Natural killer cell (primary cell): Measurements from ENCODE around the gene SLC66A1. TPM values are rescaled to one million over a fixed set of nuclear protein-coding genes. Genes with fewer than 3 reads are reported as not detected.

Source experiments
- ATAC-seq, 3 donors: fragments of 150-1000 bp in 2 of 3; fragments of 200-7000 bp in 1 of 3; cut with Tn5 transposase; 1 replicate in 1 of 3; 2 replicates in 2 of 3; pipeline ENCODE4 v1.10.0; 2021; ENCODE audit warnings: mild to moderate bottlenecking in 2 of 3, moderate library complexity in 2 of 3
- DNase-seq, 2 donors: peaks; one replicate each; pipeline versions ENCODE4 v3.0.0 to v3.0.0-alpha.2; 2013 to 2021; ENCODE audit warnings: mixed read lengths in 1 of 2
- H3K27ac ChIP-seq: one replicate; pipeline ENCODE4 v1.5.1; 2013; ENCODE audit warnings: mild to moderate bottlenecking, low read length
- H3K27me3 ChIP-seq: one replicate; pipeline ENCODE4 v1.6.1; 2013; ENCODE audit warnings: low read length; ENCODE audit not compliant: control insufficient read depth, insufficient read depth
- H3K36me3 ChIP-seq: one replicate; pipeline ENCODE4 v1.6.1; 2013; ENCODE audit warnings: low read length; ENCODE audit not compliant: control insufficient read depth, insufficient read depth
- H3K4me1 ChIP-seq: one replicate; pipeline ENCODE4 v1.6.1; 2013; ENCODE audit warnings: low read length; ENCODE audit not compliant: control insufficient read depth, insufficient read depth
- H3K4me3 ChIP-seq: one replicate; pipeline ENCODE4 v1.5.1; 2013; ENCODE audit warnings: low read length
- H3K9me3 ChIP-seq: one replicate; pipeline ENCODE4 v1.6.1; 2013; ENCODE audit warnings: low read length; ENCODE audit not compliant: control insufficient read depth, insufficient read depth
- H3K27ac Mint-ChIP-seq, 2 donors: one replicate each; pipeline ENCODE4 v1.8.0; 2022; ENCODE audit warnings: mild to moderate bottlenecking in 2 of 2, mixed read lengths in 2 of 2, moderate library complexity in 1 of 2
- H3K27me3 Mint-ChIP-seq, 2 donors: one replicate each; pipeline ENCODE4 v1.8.0; 2022; ENCODE audit warnings: low read depth in 2 of 2, mixed read lengths in 2 of 2
- H3K36me3 Mint-ChIP-seq: one replicate; pipeline ENCODE4 v1.8.0; 2022; ENCODE audit warnings: mixed read lengths
- H3K4me1 Mint-ChIP-seq, 2 donors: one replicate each; pipeline ENCODE4 v1.8.0; 2022; ENCODE audit warnings: mixed read lengths in 2 of 2
- H3K4me3 Mint-ChIP-seq: one replicate; pipeline ENCODE4 v1.8.0; 2022; ENCODE audit warnings: mild to moderate bottlenecking, moderate library complexity, mixed read lengths
- H3K9me3 Mint-ChIP-seq, 2 donors: one replicate each; pipeline ENCODE4 v1.8.0; 2022; ENCODE audit warnings: mixed read lengths in 2 of 2
- CTCF ChIP-seq: fragments of 200-600 bp; IDR thresholded peaks from one replicate; pipeline ENCODE4 v1.8.0; 2022; ENCODE audit warnings: antibody characterized with exemption
- WGBS: methylation state at CpG from one replicate; pipeline ENCODE4 v1.1.7; 2013; ENCODE audit warnings: missing lambda C conversion rate; ENCODE audit not compliant: insufficient coverage; 5-methylcytosine and 5-hydroxymethylcytosine counted together
- intact Hi-C: fragments of 100-400 bp; cut with micrococcal nuclease; formaldehyde crosslinking; loops from one replicate; pipeline ENCODE4 v1.14.2; 2022
- total RNA-seq, 4 donors: library from RNA; stranded (reverse); fragments of 120-200 nt in 1 of 4; gene quantifications; one replicate each; pipeline versions ENCODE4 v1.2.3 to v1.2.4, GENCODE V29; 2013 to 2022

The SLC66A1 gene
- total RNA-seq, 3 donors from 2014 or later (not counting 1 experiment from before 2014, with no cell fraction given) = 5.8 to 8.5 (median 7.6) TPM

DNA sequence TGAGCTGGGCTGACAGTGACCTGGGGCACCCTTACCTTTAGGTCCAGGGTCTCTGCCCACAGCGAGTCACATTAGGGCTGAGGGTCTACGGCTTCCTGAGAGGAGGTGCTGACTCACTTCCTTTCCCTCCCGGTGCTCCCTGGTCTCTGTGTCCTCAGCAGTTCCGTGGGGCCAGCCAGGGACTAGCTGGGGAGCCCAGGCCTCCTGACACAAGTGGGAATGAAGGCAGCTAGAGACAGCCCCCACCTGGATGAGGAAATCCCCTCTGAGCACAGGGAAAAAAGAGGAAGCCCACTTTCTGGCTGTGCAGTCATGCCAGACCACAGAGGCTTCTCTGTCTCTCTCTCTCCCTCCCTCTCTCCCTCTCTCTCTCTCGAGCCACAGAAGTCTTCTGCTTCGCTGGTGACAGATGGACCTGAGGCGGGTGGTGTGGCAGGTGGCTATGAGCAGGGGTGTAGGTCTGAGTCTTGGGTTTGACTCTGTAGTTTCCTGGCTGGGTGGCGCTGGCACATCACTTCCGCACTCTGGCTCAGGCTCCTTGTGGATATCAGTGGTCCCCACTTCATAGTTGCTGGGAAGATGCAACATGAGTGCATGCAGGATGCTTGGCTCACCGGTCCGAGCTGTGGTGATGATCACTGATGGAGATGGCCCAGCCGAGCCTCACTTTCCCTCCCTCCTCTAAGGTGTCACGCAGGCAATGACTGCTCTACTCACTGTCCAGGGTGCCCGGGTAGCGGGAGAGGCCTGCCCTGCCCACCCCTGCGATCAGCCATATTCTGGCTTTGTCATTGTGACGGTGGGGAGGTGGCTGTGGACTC is 3.5 kb downstream of the SLC66A1 start:
- peak in 1 of 2 donors; percentile 6 for DNase-seq
- no peak overlapping the region for H3K4me3 ChIP-seq
- ATAC-seq = no peak
- peak overlapping the region in 1 of 2 donors; percentile 35 for H3K27ac Mint-ChIP-seq
- no peaks in the 10 kb centered on the region for H3K36me3 Mint-ChIP-seq
- H3K36me3 ChIP-seq = peaks cover 4% of the 10 kb centered on the region
- no peaks in the 10 kb centered on the region for H3K27me3 Mint-ChIP-seq
- peak overlapping the region; percentile 43 for H3K27ac ChIP-seq
- no peaks in the 10 kb centered on the region for H3K27me3 ChIP-seq
- no peak for TF ChIP-seq CTCF
- peaks cover 23 to 36% of the 10 kb centered on the region in 2 donors for H3K4me1 Mint-ChIP-seq
- H3K4me3 Mint-ChIP-seq = no peak overlapping the region
- intact Hi-C loops = loop anchor here (10.0 kb wide), 1 partner anchor 169 kb away; the partner anchor contains the start of gene CAPZB
- WGBS = 41% methylated on average over 16 of the region's 17 CpGs
- peaks cover 50% of the 10 kb centered on the region for H3K4me1 ChIP-seq
- no peaks in the 10 kb centered on the region for H3K9me3 ChIP-seq
- no peaks in the 10 kb centered on the region for H3K9me3 Mint-ChIP-seq

GRCh38 chr1:19317126-19317910 is 5.2 kb downstream of the SLC66A1 start:
- 92% methylated on average over 12 of the region's 13 CpGs for WGBS
- peaks cover 4% of the 10 kb centered on the region for H3K36me3 ChIP-seq
- no peak for TF ChIP-seq CTCF
- no peak overlapping the region for H3K4me3 ChIP-seq
- peaks cover 39% of the 10 kb centered on the region for H3K4me1 ChIP-seq
- Mint-ChIP-seq H3K4me1 (peaks cover 14 to 26% of the 10 kb centered on the region in 2 donors), H3K36me3 (no peaks in the 10 kb centered on the region), H3K9me3 (no peaks in the 10 kb centered on the region), H3K27me3 (no peaks in the 10 kb centered on the region), H3K4me3 (no peak overlapping the region), H3K27ac (no peak overlapping the region)
- intact Hi-C loops = loop anchor here (10.0 kb wide), 1 partner anchor 167 kb away; the partner anchor contains the start of gene CAPZB
- H3K27ac ChIP-seq = no peak overlapping the region
- DNase-seq (peak in 1 of 2 donors; percentile 8), ATAC-seq (no peak)
- no peaks in the 10 kb centered on the region for H3K27me3 ChIP-seq
- no peaks in the 10 kb centered on the region for H3K9me3 ChIP-seq

DNA sequence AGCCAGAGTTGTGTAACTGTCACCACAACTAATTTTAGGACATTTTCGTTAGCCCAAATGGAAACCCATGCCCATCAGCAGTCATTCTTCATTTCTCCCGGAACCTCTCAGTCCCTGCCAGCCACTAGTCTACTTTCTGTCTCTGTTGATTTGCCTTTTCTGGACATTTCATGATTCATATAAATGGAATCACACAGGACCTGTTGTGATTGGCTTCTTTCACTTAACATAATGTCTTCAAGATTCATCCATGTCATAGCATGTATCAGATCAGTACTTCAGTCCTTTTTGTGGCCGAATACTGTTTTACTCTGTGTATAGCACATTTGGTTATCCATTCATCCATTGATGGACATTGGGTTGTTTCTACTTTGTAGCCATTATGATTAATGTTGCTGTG is 7.1 kb downstream of the SLC66A1 start:
- H3K27me3 Mint-ChIP-seq = no peaks in the 10 kb centered on the region
- Histone ChIP-seq H3K36me3 (peaks cover 7% of the 10 kb centered on the region), H3K4me3 (no peak overlapping the region), H3K27ac (no peak overlapping the region), H3K4me1 (peaks cover 22% of the 10 kb centered on the region), H3K9me3 (no peaks in the 10 kb centered on the region), H3K27me3 (no peaks in the 10 kb centered on the region)
- intact Hi-C loops = loop anchor here (10.0 kb wide), 1 partner anchor 166 kb away; the partner anchor contains the start of gene CAPZB
- TF ChIP-seq CTCF = no peak
- no peak for DNase-seq
- H3K4me3 Mint-ChIP-seq = no peak overlapping the region
- 92% methylated on average over 3 of the region's 3 CpGs for WGBS
- peaks cover 0 to 11% of the 10 kb centered on the region in 2 donors for H3K4me1 Mint-ChIP-seq
- H3K27ac Mint-ChIP-seq = no peak overlapping the region
- H3K36me3 Mint-ChIP-seq = no peaks in the 10 kb centered on the region
- H3K9me3 Mint-ChIP-seq = no peaks in the 10 kb centered on the region
- no peak for ATAC-seq
